ENCODE measurements around the gene NHERF1.

The NHERF1 gene

GRCh38 chr17:74750327-74751069 is 2.1 kb downstream of the NHERF1 start:
- DNase-seq: no peak

GRCh38 chr17:74752415-74752814 is 4.0 kb downstream of the NHERF1 start:
- no peak for DNase-seq

GRCh38 chr17:74752822-74753401 is 4.5 kb downstream of the NHERF1 start:
- no peak for DNase-seq

- no peak for DNase-seq
Measured at GRCh38 chr17:74754832-74755231, 6.4 kb downstream of the NHERF1 start.

GRCh38 chr17:74755533-74755932 is 7.1 kb downstream of the NHERF1 start:
- no peak for DNase-seq

- DNase-seq: no peak
Measured at GRCh38 chr17:74756891-74757290, 8.5 kb downstream of the NHERF1 start.

- DNase-seq: no peak
Measured at GRCh38 chr17:74757502-74757901, 9.1 kb downstream of the NHERF1 start.

GRCh38 chr17:74757931-74758847 is 9.8 kb downstream of the NHERF1 start:
- DNase-seq: no peak

- DNase-seq: no peak
Measured at GRCh38 chr17:74758848-74759168, 10.4 kb downstream of the NHERF1 start.

- DNase-seq: no peak
Measured at GRCh38 chr17:74759243-74759801, 10.9 kb downstream of the NHERF1 start.

GRCh38 chr17:74759941-74760340 is 11.5 kb downstream of the NHERF1 start:
- DNase-seq: no peak

- DNase-seq: no peak
Measured at GRCh38 chr17:74760404-74761105, 12.1 kb downstream of the NHERF1 start.

GRCh38 chr17:74761419-74761818 is 13.0 kb downstream of the NHERF1 start:
- DNase-seq: no peak

- no peak for DNase-seq
Measured at GRCh38 chr17:74761931-74762330, 13.5 kb downstream of the NHERF1 start.

GRCh38 chr17:74763565-74764387 is 15.3 kb downstream of the NHERF1 start:
- DNase-seq: no peak

GRCh38 chr17:74764751-74765286 is 16.4 kb downstream of the NHERF1 start:
- DNase-seq: no peak

- no peak for DNase-seq
Measured at GRCh38 chr17:74766413-74766812, 18.0 kb downstream of the NHERF1 start.

GRCh38 chr17:74767111-74767516 is 18.7 kb downstream of the NHERF1 start:
- DNase-seq: no peak

GRCh38 chr17:74768069-74768762 is 19.8 kb downstream of the NHERF1 start:
- DNase-seq: no peak

- no peak for DNase-seq
Measured at GRCh38 chr17:74768763-74769114, 20.3 kb downstream of the NHERF1 start.

- DNase-seq: no peak
Measured at GRCh38 chr17:74769266-74769855, 20.9 kb downstream of the NHERF1 start.
